ENCODE measurements around the gene ENAH. TPM values are rescaled to one million over a fixed set of nuclear protein-coding genes. Genes with fewer than 3 reads are reported as not detected.

ENAH gene
- total and polyA plus RNA-seq, 9 of the 15 experiments (the other 6 are each of a cell fraction or from before 2014, with no cell fraction given): 0.03 to 1.2 (median 0.15) TPM

DNA sequence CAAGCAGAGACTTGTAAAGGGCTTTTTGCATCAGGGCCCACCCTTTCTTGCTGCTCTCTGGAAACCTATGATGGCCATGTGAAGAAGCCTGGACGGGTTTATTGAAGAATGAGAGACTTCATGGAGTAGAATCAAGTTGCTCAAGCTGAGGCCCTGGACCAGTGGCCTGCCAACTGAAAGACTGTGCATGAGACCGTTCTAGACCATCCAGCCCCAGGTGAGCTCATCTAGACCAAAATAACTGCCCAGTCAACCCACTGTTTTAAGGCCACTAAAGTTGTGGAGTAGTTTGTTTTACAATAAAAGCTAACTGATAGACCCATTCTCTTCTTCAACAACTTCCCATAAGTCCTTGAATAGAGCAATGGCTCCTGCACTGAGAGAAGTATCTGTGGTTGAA lies 11.8 kb upstream of the ENAH start:
- no peaks in the 10 kb centered on the region for H3K4me1 ChIP-seq (replicated peaks in 1 of 2; ENCODE audit: control insufficient read depth in 2 of 2, insufficient read depth in 2 of 2, low read length in 2 of 2)
- WGBS (ENCODE audit: insufficient coverage, low coverage, missing lambda C conversion rate): 0% methylated on average over 2 of the region's 2 CpGs
- intact Hi-C loops (cut with micrococcal nuclease) (loop anchor here (5.0 kb wide), 1 partner anchor 108 kb away; no protein-coding TSS in a partner anchor), in situ Hi-C loops (cut with MboI) (no loop called here)
- FAIRE-seq (no peak), ATAC-seq (no peak), DNase-seq (ENCODE audit: extremely low read depth in 1 of 4, low spot score in 3 of 4) (no peak)
- H3K4me3 ChIP-seq: no peak overlapping the region
- H2AFZ ChIP-seq (ENCODE audit: low read depth, low read length): no peak overlapping the region
- H3K9me1 ChIP-seq (ENCODE audit: control insufficient read depth, insufficient read depth, low read length): no peaks in the 10 kb centered on the region
- no peaks in the 10 kb centered on the region for H3K79me2 ChIP-seq (ENCODE audit: control insufficient read depth, insufficient read depth, low read length)
- no peaks in the 10 kb centered on the region for H4K20me1 ChIP-seq (replicated peaks; ENCODE audit: control insufficient read depth, insufficient read depth, low read length)
- no TSS peak for BruUV-seq (replicated peaks)
- POLR2A ChIA-PET: interaction anchor here (0.6 to 2.2 kb wide), 2 partner anchors 10 to 28 kb away, joined by 3 to 9 read pairs; no protein-coding TSS in a partner anchor
- no peak overlapping the region for H3K27ac ChIP-seq (ENCODE audit: extremely low read depth, low read depth, low read length)
- peaks cover 47 to 58% of the 10 kb centered on the region in 2 experiments; a peak in 4 of 5 replicates for H3K27me3 ChIP-seq (ENCODE audit: control insufficient read depth in 2 of 2, insufficient read depth in 2 of 2, low read length in 2 of 2)
- no peak overlapping the region for H3K9ac ChIP-seq (ENCODE audit: insufficient read depth in 1 of 2, low read depth in 2 of 2, low read length in 2 of 2)
- H3K4me2 ChIP-seq (ENCODE audit: insufficient read depth, low read length): no peak overlapping the region
- TF ChIP-seq, protein P1, sequence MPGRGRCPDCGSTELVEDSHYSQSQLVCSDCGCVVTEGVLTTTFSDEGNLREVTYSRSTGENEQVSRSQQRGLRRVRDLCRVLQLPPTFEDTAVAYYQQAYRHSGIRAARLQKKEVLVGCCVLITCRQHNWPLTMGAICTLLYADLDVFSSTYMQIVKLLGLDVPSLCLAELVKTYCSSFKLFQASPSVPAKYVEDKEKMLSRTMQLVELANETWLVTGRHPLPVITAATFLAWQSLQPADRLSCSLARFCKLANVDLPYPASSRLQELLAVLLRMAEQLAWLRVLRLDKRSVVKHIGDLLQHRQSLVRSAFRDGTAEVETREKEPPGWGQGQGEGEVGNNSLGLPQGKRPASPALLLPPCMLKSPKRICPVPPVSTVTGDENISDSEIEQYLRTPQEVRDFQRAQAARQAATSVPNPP (IDR thresholded peaks at IDR 0.05; ENCODE audit: borderline replicate concordance, insufficient read depth, insufficient read length): no peak
- TF ChIP-seq TOE1 (IDR thresholded peaks at IDR 0.05; ENCODE audit: borderline replicate concordance): no peak
- no peak for TF ChIP-seq TOE1 (CRISPR knock-in tag; IDR thresholded peaks at IDR 0.05; ENCODE audit: borderline replicate concordance, low read depth)
- TF ChIP-seq FIP1L1 (IDR thresholded peaks at IDR 0.05; ENCODE audit: low read depth, low read length, poor library complexity, severe bottlenecking): no peak
- no peaks in the 10 kb centered on the region for H3K9me3 ChIP-seq (replicated peaks; ENCODE audit: control insufficient read depth, insufficient read depth, low read depth, low read length)
- CTCF ChIA-PET (ENCODE audit: low intra/inter-chr PET ratio): no interaction called here
- no peaks in the 10 kb centered on the region for H3K36me3 ChIP-seq (ENCODE audit: control insufficient read depth, insufficient read depth, low read length)
